Islet precursor cell (in vitro differentiated cells): ENCODE measurements around the gene PTPN20.

Experiments
- DNase-seq: peaks from one replicate; pipeline ENCODE4 v3.0.0-alpha.2; 2018

Gene PTPN20

DNA sequence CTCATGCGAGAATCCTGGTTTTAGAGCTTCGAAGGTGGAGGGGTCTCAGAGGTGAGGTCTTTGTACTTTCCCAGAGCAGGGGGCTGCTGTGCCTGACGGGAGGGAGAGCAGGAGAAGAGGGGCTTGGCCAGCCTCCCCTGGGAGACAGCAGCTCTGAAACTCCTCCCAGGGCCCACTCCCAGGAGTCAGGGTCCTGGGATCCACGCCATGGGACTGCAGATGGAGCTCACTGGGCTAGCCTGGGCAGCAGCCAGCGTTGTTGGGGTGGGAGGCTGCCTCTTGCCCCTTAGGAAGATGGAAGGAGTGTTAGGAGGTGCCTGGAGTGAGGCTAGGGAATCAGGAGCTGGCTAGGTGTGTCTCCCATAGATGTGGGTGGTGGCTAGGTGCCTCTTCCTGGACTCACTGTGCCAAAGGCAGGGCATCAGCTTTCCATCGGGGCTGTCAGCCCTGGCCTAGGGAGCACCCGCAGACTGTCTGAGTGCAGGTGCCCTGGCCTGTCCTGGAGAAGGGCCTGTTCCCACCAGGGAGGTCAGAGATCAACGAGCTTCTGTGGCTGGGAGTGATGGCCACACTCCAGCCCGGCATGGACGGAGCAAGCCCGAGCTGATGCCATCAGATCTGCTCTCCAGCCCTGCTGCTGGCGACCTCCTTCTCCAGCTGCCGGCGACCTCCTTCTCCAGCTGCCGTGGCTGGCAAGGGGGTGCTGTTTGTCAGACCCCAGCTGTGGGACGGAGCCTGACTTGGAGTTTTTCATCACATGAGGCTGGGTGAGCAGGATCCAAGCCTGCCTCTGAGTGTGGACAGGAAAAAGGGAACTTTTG lies 111.3 kb downstream of the PTPN20 start:
- peak; percentile 47 for DNase-seq

DNA sequence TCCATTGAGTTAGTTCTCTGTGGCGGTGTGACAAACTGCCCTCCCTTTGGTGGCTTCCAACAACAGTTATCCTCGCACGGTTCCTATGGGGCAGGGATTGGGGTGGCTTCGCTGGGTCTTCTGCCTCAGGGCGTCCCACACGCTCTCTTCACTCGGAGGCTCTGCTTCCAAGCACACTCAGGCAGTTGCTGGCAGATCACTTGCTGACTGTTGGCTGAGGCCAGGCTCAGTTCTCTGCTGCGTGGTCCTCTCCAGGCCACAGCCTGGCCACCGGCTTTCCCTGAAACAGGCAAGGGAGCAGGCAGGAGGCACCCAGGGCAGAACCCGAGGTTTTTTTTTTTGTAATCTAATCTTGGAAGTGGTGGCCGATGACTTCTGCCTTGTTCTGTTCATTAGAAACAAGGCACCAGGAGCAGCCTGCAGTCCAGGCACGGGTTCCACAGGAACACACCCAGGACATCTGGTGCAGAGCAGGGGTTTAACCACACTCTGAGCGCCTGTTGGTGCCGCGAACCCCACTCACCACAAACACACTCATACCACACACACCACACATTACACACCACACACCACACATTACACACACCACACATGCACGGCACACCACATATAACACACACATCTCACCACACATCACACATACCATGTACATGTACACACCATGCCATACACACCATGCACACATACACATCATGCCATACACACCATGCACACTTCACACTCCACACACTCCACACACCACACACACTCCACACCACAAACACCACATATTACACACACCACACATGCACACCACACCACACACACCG lies 112.2 kb downstream of the PTPN20 start:
- peak; percentile 55 for DNase-seq

DNA sequence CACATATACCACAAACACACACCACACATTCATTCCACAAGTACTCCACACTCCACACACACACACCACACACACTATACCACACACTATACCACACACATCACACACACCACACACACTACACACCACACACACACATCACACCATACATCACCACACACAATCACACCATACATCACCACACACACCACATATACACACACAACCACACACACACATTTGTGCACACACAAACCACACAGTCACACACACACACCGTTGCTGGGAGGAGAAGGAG lies 112.8 kb downstream of the PTPN20 start:
- no peak for DNase-seq

DNA sequence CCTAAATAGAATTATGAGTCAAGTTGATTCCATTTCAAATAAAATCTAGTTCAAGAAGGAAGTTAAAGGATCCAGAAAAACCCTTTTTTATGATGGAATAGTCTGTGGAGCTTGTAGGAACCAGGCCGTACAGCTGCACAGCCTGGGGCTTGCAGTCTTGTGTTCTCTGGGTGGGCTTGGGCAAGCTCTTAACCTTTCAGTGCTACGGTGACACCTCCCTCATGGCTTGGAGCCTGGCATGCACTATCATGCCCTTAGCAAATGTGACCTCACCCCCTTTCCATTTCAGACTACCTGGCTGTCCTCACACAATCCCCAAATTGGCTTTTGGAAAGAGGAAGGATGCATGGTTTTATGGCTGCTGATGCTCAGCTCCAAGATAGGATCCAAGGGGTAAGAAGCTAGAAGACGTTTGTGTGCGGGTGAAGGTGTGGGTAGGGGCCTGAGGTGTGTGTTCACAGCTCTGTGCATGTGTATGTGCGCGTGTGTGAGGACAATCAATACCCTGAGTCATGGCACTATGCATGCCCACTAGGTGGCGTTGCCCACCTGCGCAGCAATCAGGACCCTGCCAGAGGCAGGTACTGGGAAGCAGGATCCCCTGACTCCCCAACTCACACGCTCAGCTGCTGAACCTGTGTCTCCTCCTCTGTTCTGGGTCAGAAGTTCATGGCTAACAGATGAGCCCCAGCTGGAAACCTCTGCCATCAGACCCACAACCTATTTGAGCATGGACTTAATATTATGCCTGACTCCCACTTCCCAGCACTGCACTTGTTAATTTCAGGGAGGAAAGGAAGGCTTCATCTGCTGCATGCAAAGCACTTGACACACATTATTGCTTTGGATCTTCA lies 113.4 kb downstream of the PTPN20 start:
- DNase-seq: peak; percentile 79

DNA sequence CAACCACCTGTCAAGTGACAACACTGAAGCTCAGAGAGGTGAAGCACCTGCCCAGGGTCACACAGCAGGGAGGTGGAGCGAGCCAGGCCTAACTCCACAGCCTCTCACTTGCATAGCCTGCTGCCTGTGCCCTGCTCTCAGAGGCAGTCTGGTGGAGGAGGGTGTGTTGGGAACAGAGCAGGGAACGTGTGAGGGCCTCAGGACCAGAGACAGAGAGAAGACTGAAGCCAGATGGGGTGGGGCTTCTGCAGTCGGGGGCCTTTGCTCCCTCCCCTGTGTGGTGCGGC lies 114.0 kb downstream of the PTPN20 start:
- DNase-seq: peak; percentile 51

DNA sequence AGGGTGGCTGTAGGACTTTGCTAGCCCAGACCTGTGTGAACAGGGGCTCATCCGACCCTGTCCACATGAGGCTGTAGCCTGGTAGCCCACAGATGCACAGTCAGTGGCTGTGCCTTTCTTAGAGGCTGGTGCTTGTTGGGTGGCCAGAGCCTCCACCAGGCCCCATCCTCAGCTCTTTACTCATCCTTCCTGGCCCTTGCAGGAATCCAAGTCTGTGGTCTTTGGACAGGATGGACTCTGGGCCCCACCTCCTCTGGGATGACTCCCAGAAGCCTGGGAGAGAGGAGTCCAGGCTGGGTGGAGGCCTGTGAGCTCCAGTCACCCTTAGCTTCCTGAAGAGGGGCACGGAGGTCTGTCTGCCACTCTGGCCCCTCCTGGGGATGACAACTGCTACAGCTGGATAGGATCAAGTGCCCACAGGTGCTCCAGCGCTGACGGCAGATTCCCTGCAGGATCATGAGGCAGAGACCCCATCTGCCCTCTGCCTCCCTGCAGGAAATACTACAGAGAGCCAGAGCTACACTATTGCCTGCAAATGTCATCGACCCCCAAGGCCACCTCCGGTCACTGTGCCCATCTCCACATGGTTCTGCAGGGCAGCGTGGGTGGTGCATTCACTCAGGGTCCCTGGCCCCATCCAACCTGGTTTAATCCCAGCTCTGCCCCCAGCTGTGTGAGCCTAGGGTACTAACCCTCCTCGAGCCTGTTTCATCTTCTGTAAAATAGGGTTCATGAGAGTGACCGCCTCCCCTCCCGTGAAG lies 114.5 kb downstream of the PTPN20 start:
- DNase-seq: peak; percentile 53

DNA sequence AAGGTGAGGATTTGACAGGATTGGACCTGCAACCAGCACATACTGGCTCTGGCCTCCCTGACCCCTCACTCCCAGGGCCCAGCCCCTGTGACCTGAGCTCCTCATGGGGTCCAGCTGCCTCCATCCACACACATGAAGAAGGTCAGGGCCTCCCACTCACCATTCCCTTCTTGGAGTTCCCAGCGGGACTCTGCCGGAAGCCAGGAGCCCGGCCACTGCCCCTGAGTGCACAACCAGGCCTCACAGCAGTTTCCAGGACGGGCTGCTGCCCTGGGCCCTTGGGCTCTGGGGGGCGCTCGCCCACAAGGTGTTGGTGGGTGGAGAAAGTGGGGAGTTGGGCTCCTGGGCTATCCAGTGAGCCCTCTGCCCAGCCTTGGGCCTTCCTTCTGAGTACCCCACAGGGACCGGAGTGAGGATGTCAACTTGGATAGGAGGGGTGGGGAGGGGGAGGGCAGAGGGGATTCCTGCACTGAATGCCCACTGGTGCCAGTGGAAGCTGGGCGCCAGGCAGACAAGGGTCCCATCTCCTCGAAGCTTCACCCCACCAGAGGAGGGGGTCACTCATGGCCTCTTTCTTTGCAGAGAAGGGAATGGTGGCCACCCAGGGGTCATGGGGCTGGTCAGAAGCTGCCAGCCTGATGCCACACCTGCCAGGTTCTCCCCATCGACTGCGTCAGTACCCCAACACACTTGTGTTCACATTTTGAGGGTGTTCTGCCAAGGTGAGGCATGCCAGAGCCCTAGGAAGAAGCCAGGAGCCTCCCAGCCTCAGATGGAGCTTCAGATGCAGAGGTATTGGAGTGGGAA lies 115.3 kb downstream of the PTPN20 start:
- peak; percentile 50 for DNase-seq

DNA sequence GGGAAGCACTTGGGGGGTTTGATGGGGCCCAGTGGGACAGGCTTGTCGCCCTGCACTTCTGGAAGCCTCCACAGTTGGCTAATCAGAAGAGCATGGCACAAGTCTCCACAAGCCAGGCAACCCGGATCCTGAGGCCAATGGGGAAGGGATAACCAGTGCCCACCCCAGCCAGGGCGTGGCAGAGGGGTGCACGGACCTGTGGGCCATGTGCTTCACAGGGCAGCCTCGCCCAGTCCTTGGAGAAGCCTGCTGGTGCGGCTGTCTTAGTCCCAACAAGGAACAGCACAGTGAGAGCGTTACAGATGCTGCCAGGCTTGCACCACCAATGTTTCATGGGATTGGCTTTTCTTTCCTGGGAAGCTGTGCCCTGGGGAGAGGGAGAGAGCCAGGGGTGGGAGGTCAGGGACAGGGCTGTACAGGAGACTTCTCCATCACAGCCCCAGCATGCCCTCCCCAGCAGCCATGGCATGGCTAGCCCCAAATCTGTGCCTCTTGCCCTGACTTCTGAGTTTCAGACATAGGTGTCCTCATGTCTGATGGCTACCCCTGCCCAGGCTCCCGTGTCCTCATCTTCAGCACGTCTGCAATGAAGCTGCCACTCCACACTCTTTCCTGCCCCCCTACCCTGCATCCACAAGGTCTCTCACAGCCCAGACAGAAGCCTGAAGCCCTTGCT lies 116.0 kb downstream of the PTPN20 start:
- peak; percentile 44 for DNase-seq

DNA sequence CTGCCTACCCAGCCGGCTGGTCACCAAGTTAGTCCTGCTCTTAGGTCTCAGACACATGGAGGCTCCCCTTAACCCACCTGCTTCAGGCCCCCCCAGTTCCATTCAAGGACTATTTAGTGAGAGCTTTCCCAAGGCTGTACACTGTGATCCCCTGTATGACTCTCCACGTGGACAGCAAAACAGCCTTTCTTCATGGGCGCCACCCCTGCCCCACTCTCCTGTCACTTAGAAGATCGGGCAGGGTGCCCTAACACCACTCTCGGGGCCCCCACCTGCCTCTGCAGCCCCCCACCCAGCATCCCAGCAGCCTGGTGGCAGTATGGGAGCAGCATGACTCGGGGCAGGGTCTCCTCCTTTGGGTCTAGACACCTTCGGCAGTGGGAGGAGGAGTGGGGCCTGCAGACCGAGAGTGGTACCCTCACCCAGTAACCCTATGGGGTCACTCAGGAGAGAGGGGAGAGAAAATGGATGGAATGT lies 116.6 kb downstream of the PTPN20 start:
- DNase-seq: peak; percentile 40

DNA sequence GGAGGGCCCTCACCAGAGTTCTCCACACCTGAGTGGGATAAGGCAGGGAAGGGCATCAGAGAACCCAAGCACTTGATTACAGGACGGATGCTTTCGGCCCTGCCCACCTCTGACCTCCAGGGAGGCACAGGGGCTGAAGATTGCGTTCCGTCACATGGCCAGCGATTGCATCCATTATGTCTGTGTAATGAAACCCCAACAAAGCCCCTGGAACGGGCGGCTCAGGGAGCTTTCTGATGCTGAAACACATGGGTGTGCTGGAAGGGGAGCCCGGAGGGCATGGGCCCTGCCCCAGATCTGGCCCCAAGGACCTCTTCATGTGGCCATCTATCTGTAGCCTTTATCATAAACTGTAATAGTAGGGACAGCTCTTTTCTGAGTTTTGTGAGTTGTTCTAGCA lies 117.2 kb downstream of the PTPN20 start:
- DNase-seq: no peak

DNA sequence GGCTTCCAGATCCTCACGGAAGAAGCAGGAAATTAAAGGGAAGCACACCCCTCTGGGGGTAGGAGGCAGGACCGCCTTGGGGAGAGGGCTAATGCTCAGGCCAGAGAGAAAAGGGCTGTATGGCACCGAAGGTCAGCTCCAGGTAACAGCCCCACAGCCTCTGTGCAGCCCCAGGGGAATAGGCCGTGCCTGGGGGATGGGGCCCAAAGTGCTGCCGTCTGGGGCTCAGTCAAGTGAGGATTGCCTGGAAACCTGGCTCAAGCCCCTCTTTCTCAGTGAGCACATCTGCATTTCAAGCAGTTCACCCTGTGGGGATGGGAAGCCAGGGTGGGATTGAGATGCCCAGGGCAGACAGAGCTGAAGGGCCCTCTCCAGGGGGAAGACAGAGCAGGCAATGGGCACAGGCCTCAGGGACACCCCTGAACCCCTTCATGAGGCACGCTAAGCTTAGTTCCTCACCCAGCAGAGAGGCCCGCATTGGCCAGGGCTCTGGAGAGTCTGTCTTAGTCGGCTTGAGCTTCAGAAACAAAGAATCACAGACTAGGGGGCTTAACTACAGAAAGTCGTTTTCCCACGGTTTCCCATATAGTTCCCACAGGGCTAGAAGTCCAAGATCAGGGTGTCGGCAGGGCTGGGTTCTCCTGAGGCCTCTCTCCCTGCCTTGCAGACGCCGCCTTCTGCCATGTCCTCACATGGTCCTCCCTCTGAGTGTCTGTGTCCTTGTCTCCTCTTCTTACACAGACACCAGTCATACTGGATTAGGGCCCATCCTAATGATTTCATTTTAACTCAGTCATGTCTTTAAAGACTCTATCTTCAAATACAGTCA lies 118.2 kb downstream of the PTPN20 start:
- DNase-seq: peak; percentile 37

DNA sequence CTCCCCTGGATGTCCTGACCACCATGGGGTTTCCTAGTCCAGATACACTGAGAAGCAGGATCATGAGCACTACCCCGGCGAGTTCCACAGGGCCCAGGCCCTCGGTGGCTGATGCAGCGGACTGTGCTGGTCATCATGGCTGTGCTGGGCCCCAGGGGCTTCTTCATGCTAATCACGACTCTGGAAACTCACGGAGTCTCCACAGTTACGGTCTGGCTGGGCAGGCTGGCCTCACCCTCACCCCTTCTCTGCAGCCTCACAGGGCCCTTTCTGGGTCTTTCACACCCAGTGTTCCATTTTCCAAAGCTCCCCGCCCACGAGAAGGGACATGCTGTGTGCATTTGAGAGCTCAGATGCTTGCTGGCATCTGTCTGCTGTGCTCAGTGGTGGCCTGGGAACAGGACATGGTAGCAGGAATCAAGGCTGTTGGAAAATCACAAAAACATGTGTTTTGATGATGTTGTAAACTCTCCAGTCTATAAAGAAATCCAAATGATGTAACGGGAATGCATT lies 119.0 kb downstream of the PTPN20 start:
- DNase-seq: peak; percentile 42

DNA sequence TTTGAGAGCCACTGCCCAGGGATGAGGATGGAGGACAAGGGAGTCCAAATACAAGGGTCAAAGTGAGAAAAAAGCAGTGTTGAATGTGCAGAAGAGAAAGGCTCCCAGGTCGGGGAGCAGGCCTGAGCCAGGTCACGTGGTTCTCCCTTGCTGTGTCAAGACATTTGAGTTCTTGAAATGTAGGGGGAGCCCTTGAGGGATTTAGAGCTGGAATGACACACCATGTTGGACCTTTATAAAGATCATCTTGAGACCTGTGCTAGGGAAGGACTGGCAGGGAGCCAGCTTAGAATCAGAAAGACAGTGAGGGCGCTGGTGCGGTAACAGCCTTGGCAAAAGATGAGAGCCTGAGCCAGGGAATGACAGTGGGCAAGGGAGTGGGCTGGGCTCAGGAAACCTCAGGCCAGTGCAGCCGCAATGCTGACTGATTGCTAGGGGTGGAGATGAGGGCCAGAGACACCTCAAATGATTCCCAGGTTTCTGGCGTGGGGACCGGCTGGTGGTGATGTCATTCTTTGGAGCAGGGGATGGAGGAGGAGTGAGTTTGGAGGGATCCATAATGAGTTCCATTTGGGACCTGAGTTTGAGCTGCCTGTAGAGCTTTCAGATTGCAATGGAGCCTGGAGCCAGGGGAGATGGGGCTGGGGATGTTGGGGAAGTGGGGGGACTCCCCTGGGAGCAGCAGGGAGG lies 120.1 kb downstream of the PTPN20 start:
- peak; percentile 51 for DNase-seq

DNA sequence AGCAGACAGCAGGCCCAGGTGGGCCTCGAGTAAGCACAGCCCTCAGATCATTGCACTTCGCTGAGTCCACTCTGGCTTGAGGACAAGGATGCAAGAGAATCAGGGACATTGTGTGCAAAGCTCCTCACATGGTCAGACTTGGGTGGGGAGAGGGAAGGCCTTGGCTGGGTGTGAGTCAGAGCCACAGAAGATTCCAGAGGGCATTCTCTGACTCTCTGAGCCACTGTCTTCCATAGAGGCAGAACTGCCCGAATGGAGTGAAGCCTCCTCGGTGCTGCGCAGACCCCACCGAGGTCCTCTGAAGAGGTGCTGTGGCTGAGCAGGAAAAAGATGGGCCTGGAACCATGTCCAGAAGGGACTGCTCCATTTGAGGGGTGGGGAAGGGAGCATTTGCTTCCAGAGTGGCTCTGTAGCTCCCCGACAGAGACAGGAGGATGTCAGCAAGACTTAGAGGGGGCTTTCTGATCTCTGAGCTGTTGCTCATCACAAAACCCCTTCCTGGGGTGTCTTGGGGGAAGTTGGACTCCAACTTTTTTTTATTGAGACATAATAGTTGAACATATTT lies 120.8 kb downstream of the PTPN20 start:
- peak; percentile 46 for DNase-seq

DNA sequence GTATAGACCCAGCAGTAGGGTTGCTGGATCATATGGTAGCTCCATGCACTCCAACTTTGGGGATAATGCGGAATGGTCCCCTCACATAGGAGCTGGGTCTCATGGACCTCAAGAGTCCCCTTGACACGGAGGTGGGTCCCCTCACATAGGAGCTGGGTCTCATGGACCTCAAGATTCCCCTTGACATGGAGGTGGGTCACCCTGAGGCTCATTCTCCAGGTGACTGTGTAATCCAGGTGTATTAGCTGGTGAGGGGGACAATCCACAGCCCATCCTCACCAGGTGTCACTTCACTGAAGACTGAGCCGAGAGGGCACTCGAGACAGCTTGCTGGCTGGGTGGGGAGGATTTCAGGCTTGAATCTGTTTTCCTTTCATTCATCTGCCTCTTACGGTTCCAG lies 121.9 kb downstream of the PTPN20 start:
- peak; percentile 12 for DNase-seq

DNA sequence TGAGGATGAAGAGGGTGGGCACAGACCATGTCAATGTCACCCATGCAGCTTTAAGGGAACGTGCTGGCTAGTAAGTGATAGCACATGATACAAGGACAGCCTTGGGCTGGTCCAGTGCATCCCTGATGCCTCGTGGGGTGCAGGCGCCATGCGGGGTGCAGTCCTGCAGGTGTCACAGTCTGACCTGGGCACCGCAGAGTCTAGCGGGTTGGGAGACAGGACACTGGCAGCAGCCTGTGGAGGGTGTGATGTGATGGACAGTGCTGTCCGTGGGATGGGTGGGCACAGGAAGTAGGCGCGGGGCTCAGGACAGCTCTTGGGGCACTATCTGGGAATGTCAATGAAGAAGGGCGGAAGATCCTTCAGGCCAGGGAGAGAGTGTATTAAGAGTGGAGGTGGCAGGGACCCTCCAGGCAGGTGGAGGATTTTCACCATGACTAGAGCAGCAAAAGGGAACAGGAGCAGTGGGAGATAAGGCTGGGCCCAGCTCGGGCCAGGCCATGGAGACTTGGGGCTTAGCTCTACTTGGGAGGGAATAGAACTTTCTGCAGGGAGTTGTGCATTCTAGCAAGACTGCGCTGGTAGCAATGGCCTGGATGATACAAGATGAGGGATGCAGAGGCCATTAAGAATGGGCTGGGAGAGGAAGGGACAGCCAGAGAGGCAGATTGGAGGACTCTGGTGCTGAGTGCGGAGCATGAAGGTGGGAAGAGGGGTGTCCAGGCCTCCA lies 122.5 kb downstream of the PTPN20 start:
- DNase-seq: peak; percentile 40

DNA sequence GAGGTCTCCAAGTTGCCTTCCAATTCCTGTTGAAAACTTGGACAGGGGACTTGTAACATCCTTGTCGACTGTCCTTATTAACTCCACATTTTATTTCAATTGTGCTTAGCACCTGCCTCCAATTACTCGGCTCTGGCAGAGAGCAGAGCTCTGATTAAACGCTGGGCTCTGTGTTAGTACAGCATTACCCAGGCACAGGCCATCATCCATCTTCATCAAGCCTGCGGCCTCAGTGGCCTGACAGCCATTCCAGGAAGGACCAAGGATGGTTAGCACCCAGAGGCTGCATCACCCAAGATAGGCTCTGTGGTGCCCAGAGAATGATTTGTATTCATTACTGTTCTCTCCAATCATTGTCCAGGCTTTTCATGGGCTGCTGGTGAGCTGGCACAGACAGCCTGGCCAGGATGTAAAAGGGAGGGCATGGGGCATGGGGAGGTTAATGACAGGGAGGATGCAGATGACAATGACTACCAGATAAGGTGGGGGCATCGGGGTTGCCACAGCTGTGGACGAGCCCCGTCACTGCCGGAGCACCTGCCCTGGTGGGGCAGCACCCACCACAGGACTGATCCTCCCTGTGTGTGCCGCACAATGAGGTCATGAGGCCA lies 123.3 kb downstream of the PTPN20 start:
- DNase-seq: peak; percentile 29
